Caco-2 (cell line): ENCODE measurements around the gene CETP. TPM values are rescaled to one million over a fixed set of nuclear protein-coding genes. Genes with fewer than 3 reads are reported as not detected.

Experiments
- BruUV-seq: library from RNA; stranded (reverse); fragments of 400-500 nt; replicated peaks from 2 replicates; lab custom pipeline; 2021; lab: Mats Ljungman, UMichigan
- CTCF ChIA-PET: fragments of 300-600 bp; sonication (Branson Sonifier 250); formaldehyde crosslinking; loops from one replicate; lab custom pipeline; 2022; ENCODE audit warnings: antibody characterized with exemption; lab: Charles Lee
- POLR2A ChIA-PET: fragments of 300-600 bp; sonication (Branson Sonifier 250); formaldehyde crosslinking; loops from one replicate; lab custom pipeline; 2022; ENCODE audit warnings: antibody characterized with exemption; lab: Charles Lee
- DNase-seq, 2 experiments: peaks; one replicate each; pipeline versions ENCODE4 v3.0.0 to v3.0.0-alpha.2; 2020 to 2022
- H3K27me3 ChIP-seq: replicated peaks from 2 replicates; pipeline ENCODE4 v1.6.0; 2011; ENCODE audit warnings: low read length; ENCODE audit not compliant: control insufficient read depth, insufficient read depth
- H3K36me3 ChIP-seq: 2 replicates; pipeline ENCODE4 v1.5.1; 2011; ENCODE audit warnings: low read length; ENCODE audit not compliant: control insufficient read depth, insufficient read depth
- H3K4me1 ChIP-seq: fragments of 250-450 bp; sonication (Bioruptor Pico); 2 replicates; pipeline ENCODE4 v1.5.1; 2020; ENCODE audit warnings: mild to moderate bottlenecking
- H3K4me3 ChIP-seq: 2 replicates; pipeline ENCODE4 v1.5.1; 2011; ENCODE audit warnings: low read depth, mild to moderate bottlenecking, control low read depth, low read length
- H3K9me3 ChIP-seq: fragments of 250-450 bp; sonication (Bioruptor Pico); 2 replicates; pipeline ENCODE4 v1.5.1; 2020; ENCODE audit warnings: mild to moderate bottlenecking, moderate library complexity
- H3K27ac Mint-ChIP-seq: one replicate; pipeline ENCODE4 v1.8.0; 2022; ENCODE audit warnings: mixed read lengths; ENCODE audit not compliant: unreplicated experiment
- H3K27me3 Mint-ChIP-seq: one replicate; pipeline ENCODE4 v1.8.0; 2022; ENCODE audit warnings: mixed read lengths; ENCODE audit not compliant: insufficient read depth, unreplicated experiment
- H3K36me3 Mint-ChIP-seq: one replicate; pipeline ENCODE4 v1.8.0; 2022; ENCODE audit warnings: mild to moderate bottlenecking, mixed read lengths; ENCODE audit not compliant: insufficient read depth, unreplicated experiment
- H3K4me1 Mint-ChIP-seq: one replicate; pipeline ENCODE4 v1.8.0; 2022; ENCODE audit warnings: low read depth, mixed read lengths; ENCODE audit not compliant: unreplicated experiment
- H3K4me3 Mint-ChIP-seq: one replicate; pipeline ENCODE4 v1.8.0; 2022; ENCODE audit warnings: mild to moderate bottlenecking, moderate library complexity, mixed read lengths; ENCODE audit not compliant: unreplicated experiment
- H3K9me3 Mint-ChIP-seq: one replicate; pipeline ENCODE4 v1.8.0; 2022; ENCODE audit warnings: mixed read lengths; ENCODE audit not compliant: unreplicated experiment
- CTCF ChIP-seq, 2 experiments: fragments of 200-600 bp in 1 of 2; IDR thresholded peaks; 1 replicate in 1 of 2; 2 replicates in 1 of 2; pipeline versions ENCODE4 v1.5.1 to v1.8.0; 2011 to 2022; ENCODE audit warnings: antibody characterized with exemption in 1 of 2, control low read depth in 1 of 2, inconsistent platforms in 1 of 2, low read depth in 1 of 2, low read length in 1 of 2, mild to moderate bottlenecking in 1 of 2, moderate library complexity in 1 of 2; ENCODE audit not compliant: insufficient read depth in 1 of 2, severe bottlenecking in 1 of 2, unreplicated experiment in 1 of 2
- intact Hi-C: fragments of 100-400 bp; cut with micrococcal nuclease; formaldehyde crosslinking; loops from one replicate; pipeline ENCODE4 v1.10.0; 2022; ENCODE audit not compliant: unreplicated experiment
- total RNA-seq: library from RNA; stranded (reverse); gene quantifications from 2 replicates; pipeline ENCODE4 v1.2.3, GENCODE V29; 2022

Gene CETP
- total RNA-seq, 1 experiment from 2014 or later: not detected

- Mint-ChIP-seq H3K9me3 (peaks cover 9% of the 10 kb centered on the region), H3K36me3 (no peaks in the 10 kb centered on the region), H3K27me3 (no peaks in the 10 kb centered on the region), H3K4me3 (no peak overlapping the region), H3K4me1 (peaks cover 23% of the 10 kb centered on the region), H3K27ac (no peak overlapping the region)
- POLR2A ChIA-PET: no interaction called here
- no peaks in the 10 kb centered on the region for H3K36me3 ChIP-seq
- TF ChIP-seq CTCF (IDR thresholded peaks at IDR 0.05; ENCODE audit: insufficient read depth in 1 of 2, low read depth in 1 of 2, low read length in 1 of 2, severe bottlenecking in 1 of 2, unreplicated experiment in 1 of 2): no peak
- no peak overlapping the region for H3K4me3 ChIP-seq
- H3K4me1 ChIP-seq: peaks cover 10% of the 10 kb centered on the region; the same call in 1 of the 2 replicates
- intact Hi-C loops: no loop called here
- H3K9me3 ChIP-seq: no peaks in the 10 kb centered on the region
- no TSS peak for BruUV-seq
- CTCF ChIA-PET: no interaction called here
- no peaks in the 10 kb centered on the region for H3K27me3 ChIP-seq
- DNase-seq: no peak
These were observed 6.0 kb downstream of the CETP start for GRCh38 chr16:56967733-56968132.

GRCh38 chr16:56969769-56970168 lies 8.0 kb downstream of the CETP start:
- H3K27me3 Mint-ChIP-seq: no peaks in the 10 kb centered on the region
- peaks cover 13% of the 10 kb centered on the region; the same call in 1 of the 2 replicates for H3K4me1 ChIP-seq
- no peaks in the 10 kb centered on the region for H3K36me3 Mint-ChIP-seq
- no peak overlapping the region for H3K4me3 Mint-ChIP-seq
- H3K36me3 ChIP-seq: no peaks in the 10 kb centered on the region
- H3K9me3 ChIP-seq: no peaks in the 10 kb centered on the region
- H3K27me3 ChIP-seq: no peaks in the 10 kb centered on the region
- no TSS peak for BruUV-seq
- H3K4me3 ChIP-seq: no peak overlapping the region
- no peak for DNase-seq
- no peak for TF ChIP-seq CTCF (IDR thresholded peaks at IDR 0.05; ENCODE audit: insufficient read depth in 1 of 2, low read depth in 1 of 2, low read length in 1 of 2, severe bottlenecking in 1 of 2, unreplicated experiment in 1 of 2)
- H3K27ac Mint-ChIP-seq: no peak overlapping the region
- ChIA-PET CTCF (no interaction called here), POLR2A (interaction anchor here (1.1 kb wide), 1 partner anchor 15 kb away, joined by 3 read pairs; no protein-coding TSS in a partner anchor)
- H3K4me1 Mint-ChIP-seq: peaks cover 29% of the 10 kb centered on the region
- intact Hi-C loops: no loop called here
- peaks cover 9% of the 10 kb centered on the region for H3K9me3 Mint-ChIP-seq

- H3K4me3 ChIP-seq: no peak overlapping the region
- H3K4me1 Mint-ChIP-seq: peaks cover 18% of the 10 kb centered on the region
- no peaks in the 10 kb centered on the region for H3K27me3 ChIP-seq
- BruUV-seq: no TSS peak
- DNase-seq: no peak
- H3K9me3 ChIP-seq: no peaks in the 10 kb centered on the region
- H3K9me3 Mint-ChIP-seq: peaks cover 9% of the 10 kb centered on the region
- H3K27me3 Mint-ChIP-seq: no peaks in the 10 kb centered on the region
- H3K4me3 Mint-ChIP-seq: no peak overlapping the region
- CTCF ChIA-PET: no interaction called here
- no peaks in the 10 kb centered on the region for H3K36me3 ChIP-seq
- peaks cover 13% of the 10 kb centered on the region; the same call in 1 of the 2 replicates for H3K4me1 ChIP-seq
- no peaks in the 10 kb centered on the region for H3K36me3 Mint-ChIP-seq
- POLR2A ChIA-PET: no interaction called here
- H3K27ac Mint-ChIP-seq: no peak overlapping the region
- no peak for TF ChIP-seq CTCF (IDR thresholded peaks at IDR 0.05; ENCODE audit: insufficient read depth in 1 of 2, low read depth in 1 of 2, low read length in 1 of 2, severe bottlenecking in 1 of 2, unreplicated experiment in 1 of 2)
- intact Hi-C loops: no loop called here
These were observed 9.4 kb downstream of the CETP start for GRCh38 chr16:56970934-56971767.
